A549 (cell line): ENCODE results near the gene MTHFR.

Experiments
- EP300 ChIP-seq, 2 experiments: fragments of >200 bp; sonication (Bioruptor Twin); formaldehyde crosslinking; IDR thresholded peaks; 2 replicates in 1 of 2; 3 replicates in 1 of 2; pipeline ENCODE4 v1.6.1; 2016 to 2017
- HOXA7 ChIP-seq: fragments of 250-450 bp; sonication (Bioruptor Pico); IDR thresholded peaks from 2 replicates; pipeline ENCODE4 v1.5.0; 2020; ENCODE audit warnings: mild to moderate bottlenecking, moderate library complexity
- NPAS2 ChIP-seq: fragments of 250-450 bp; sonication (Bioruptor Pico); IDR thresholded peaks from 2 replicates; pipeline ENCODE4 v1.8.0; 2022; ENCODE audit warnings: mild to moderate bottlenecking, moderate library complexity, borderline replicate concordance
- PHF8 ChIP-seq: fragments of 200-600 bp; sonication (generic); IDR thresholded peaks from 2 replicates; pipeline ENCODE4 v1.6.1; 2016; ENCODE audit warnings: low read depth, mild to moderate bottlenecking, antibody characterized with exemption, moderate library complexity, borderline replicate concordance
- RAD21 ChIP-seq, 2 experiments: fragments of >200 bp in 1 of 2; sonication (Bioruptor Twin) in 1 of 2; formaldehyde crosslinking in 1 of 2; IDR thresholded peaks in 1 of 2; conservative IDR thresholded peaks in 1 of 2; 2 replicates in 1 of 2; 3 replicates in 1 of 2; pipeline ENCODE4 v1.6.1; 2012 to 2018; ENCODE audit warnings: inconsistent platforms in 1 of 2
- RFX5 ChIP-seq: fragments of 450-650 bp; IDR thresholded peaks from 2 replicates; pipeline ENCODE4 v1.7.1; 2014; ENCODE audit warnings: antibody characterized with exemption, mild to moderate bottlenecking, moderate library complexity
- ZNF302 ChIP-seq: fragments of 250-450 bp; sonication (Bioruptor Pico); IDR thresholded peaks from 2 replicates; pipeline ENCODE4 v1.9.0; 2021; ENCODE audit warnings: inconsistent platforms, mild to moderate bottlenecking, moderate library complexity
- TF ChIP-seq, protein P1 (sequence below): IDR thresholded peaks from 2 replicates; pipeline ENCODE4 v1.6.1; 2012
- TF ChIP-seq, protein P2 (sequence below): fragments of >200 bp; sonication (Bioruptor Twin); formaldehyde crosslinking; IDR thresholded peaks from 3 replicates; pipeline ENCODE4 v1.5.1; 2016
- TF ChIP-seq, protein P3 (sequence below): fragments of 200-600 bp; sonication (generic); IDR thresholded peaks from 2 replicates; pipeline ENCODE4 v1.6.1; 2016; ENCODE audit warnings: antibody characterized with exemption, mild to moderate bottlenecking, moderate library complexity

DNA sequence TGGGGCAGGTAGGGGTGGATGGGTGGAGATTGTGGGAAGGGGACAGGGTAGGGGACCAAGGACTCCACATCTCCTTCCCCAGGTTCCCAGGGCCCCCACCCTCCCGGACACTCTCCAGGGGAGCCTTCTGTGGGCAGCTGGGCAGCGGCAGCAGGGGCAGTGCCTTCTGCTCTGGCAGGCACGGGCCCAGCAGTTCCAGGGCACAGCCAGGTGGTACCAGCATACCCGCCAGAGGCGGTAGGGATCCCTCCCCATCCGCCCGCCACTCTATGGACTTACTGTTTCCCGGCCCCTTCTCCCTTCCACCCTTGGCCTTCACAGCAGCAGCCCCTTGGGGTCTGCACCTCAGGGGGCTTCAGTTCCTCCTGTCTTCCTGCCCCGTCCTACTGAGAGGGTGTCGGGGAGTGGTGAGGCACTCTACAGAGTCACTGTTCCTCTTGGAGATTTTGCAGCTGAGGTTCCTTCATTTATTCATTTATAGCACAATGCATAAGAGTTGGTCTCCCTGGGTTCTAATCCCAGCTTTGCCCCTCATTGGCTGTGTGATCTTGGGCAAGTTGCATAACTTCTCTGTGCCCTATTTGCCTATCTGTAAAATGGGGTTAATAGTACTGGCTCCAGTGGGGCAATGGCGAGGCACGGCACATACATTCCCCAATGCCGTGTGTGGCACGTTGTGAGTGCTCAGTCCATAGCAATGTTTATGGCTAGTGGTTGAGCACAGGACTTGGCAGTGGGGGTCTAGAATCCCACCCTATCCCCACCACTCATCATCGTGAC is 26.7 kb downstream of the MTHFR start:
- TF ChIP-seq NPAS2 (CRISPR knock-in tag) (no peak), EP300 (IDR thresholded peaks at IDR 0.05) (no peak), PHF8 (no peak), HOXA7 (CRISPR knock-in tag) (no peak), RFX5 (no peak), RAD21 (conservative IDR thresholded peaks at IDR 0.05 in 1 of 2, IDR thresholded peaks at IDR 0.05 in 1 of 2) (no peak), ZNF302 (no peak)
- TF ChIP-seq, protein P1, sequence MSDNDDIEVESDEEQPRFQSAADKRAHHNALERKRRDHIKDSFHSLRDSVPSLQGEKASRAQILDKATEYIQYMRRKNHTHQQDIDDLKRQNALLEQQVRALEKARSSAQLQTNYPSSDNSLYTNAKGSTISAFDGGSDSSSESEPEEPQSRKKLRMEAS, result no peak
- TF ChIP-seq, protein P2, sequence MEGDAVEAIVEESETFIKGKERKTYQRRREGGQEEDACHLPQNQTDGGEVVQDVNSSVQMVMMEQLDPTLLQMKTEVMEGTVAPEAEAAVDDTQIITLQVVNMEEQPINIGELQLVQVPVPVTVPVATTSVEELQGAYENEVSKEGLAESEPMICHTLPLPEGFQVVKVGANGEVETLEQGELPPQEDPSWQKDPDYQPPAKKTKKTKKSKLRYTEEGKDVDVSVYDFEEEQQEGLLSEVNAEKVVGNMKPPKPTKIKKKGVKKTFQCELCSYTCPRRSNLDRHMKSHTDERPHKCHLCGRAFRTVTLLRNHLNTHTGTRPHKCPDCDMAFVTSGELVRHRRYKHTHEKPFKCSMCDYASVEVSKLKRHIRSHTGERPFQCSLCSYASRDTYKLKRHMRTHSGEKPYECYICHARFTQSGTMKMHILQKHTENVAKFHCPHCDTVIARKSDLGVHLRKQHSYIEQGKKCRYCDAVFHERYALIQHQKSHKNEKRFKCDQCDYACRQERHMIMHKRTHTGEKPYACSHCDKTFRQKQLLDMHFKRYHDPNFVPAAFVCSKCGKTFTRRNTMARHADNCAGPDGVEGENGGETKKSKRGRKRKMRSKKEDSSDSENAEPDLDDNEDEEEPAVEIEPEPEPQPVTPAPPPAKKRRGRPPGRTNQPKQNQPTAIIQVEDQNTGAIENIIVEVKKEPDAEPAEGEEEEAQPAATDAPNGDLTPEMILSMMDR, result no peak
- TF ChIP-seq, protein P3, sequence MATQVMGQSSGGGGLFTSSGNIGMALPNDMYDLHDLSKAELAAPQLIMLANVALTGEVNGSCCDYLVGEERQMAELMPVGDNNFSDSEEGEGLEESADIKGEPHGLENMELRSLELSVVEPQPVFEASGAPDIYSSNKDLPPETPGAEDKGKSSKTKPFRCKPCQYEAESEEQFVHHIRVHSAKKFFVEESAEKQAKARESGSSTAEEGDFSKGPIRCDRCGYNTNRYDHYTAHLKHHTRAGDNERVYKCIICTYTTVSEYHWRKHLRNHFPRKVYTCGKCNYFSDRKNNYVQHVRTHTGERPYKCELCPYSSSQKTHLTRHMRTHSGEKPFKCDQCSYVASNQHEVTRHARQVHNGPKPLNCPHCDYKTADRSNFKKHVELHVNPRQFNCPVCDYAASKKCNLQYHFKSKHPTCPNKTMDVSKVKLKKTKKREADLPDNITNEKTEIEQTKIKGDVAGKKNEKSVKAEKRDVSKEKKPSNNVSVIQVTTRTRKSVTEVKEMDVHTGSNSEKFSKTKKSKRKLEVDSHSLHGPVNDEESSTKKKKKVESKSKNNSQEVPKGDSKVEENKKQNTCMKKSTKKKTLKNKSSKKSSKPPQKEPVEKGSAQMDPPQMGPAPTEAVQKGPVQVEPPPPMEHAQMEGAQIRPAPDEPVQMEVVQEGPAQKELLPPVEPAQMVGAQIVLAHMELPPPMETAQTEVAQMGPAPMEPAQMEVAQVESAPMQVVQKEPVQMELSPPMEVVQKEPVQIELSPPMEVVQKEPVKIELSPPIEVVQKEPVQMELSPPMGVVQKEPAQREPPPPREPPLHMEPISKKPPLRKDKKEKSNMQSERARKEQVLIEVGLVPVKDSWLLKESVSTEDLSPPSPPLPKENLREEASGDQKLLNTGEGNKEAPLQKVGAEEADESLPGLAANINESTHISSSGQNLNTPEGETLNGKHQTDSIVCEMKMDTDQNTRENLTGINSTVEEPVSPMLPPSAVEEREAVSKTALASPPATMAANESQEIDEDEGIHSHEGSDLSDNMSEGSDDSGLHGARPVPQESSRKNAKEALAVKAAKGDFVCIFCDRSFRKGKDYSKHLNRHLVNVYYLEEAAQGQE, result no peak
